ENCODE results near the gene GTF3C5.

The GTF3C5 gene, protein sequence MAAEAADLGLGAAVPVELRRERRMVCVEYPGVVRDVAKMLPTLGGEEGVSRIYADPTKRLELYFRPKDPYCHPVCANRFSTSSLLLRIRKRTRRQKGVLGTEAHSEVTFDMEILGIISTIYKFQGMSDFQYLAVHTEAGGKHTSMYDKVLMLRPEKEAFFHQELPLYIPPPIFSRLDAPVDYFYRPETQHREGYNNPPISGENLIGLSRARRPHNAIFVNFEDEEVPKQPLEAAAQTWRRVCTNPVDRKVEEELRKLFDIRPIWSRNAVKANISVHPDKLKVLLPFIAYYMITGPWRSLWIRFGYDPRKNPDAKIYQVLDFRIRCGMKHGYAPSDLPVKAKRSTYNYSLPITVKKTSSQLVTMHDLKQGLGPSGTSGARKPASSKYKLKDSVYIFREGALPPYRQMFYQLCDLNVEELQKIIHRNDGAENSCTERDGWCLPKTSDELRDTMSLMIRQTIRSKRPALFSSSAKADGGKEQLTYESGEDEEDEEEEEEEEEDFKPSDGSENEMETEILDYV

GRCh38 chr9:133030317-133031129 lies at the start of gene GTF3C5:
TSS of gene GTF3C5 (plus strand) at chr9:133030997. CDS start at chr9:133031012, 15 bp downstream.
- peak within 1 kb of the TSS; percentile 83 to 96 for H3K4me3 ChIP-seq (ENCODE audit: low read length in 2 of 2)
- no peaks in the 10 kb centered on the region for H3K27me3 ChIP-seq (ENCODE audit: control insufficient read depth in 2 of 2, insufficient read depth in 2 of 2, low read length in 2 of 2)
- H3K36me3 ChIP-seq (ENCODE audit: control insufficient read depth in 2 of 2, insufficient read depth in 2 of 2, low read length in 2 of 2) = no peaks in the 10 kb centered on the region
- peaks cover 11 to 14% of the 10 kb centered on the region in 2 donors for H3K4me1 ChIP-seq (ENCODE audit: control insufficient read depth in 2 of 2, insufficient read depth in 2 of 2, low read length in 2 of 2)
- H3K9me3 ChIP-seq (ENCODE audit: control insufficient read depth in 2 of 2, low read length in 2 of 2) = no peaks in the 10 kb centered on the region
- H3K27ac ChIP-seq (ENCODE audit: low read depth in 2 of 2, low read length in 2 of 2) = peak within 1 kb of the TSS; percentile 87 to 91
- H3K9ac ChIP-seq (ENCODE audit: low read depth in 1 of 2, low read length in 2 of 2) = peak within 1 kb of the TSS; percentile 88 to 98

GRCh38 chr9:132982458-132982857 lies 48.3 kb upstream of the GTF3C5 start:
- H3K27me3 ChIP-seq (ENCODE audit: control insufficient read depth in 2 of 2, insufficient read depth in 2 of 2, low read length in 2 of 2) = peaks cover 24 to 33% of the 10 kb centered on the region in 2 donors

DNA sequence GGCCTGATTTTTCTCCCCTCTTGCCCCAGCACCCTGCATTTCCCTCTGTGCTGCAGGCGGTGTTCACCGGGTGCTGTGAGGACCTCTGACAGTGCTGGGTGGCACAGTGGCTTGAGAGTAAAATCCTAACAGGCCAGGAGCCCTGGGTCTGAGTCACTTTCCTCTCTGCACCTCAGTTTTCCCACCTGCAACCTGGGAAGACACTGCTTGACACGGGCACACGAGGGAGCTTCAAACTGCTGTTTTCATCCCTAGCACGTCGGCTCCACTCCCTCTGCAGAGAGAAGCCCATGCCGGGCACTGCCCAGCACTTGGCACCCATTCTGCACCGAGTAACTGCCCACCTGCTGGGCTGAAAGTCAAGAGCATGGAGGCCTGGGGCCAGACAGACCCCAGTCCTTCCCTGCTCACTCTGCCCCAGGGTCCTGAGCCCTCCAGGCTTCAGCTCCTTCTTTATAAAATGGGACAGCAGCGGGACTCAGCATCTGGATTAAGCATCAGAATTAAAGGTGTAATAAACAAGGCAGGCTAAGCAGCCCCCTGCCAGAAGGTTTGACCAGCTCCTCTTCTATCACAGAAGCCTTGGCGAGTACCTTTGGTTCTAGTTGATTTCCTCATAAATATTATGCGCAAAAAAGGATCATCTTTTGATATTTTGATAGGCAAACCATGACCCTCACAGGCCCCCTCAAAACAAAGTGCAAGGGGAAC lies 47.2 kb upstream of the GTF3C5 start:
- Histone ChIP-seq H3K27me3 (ENCODE audit: control insufficient read depth in 2 of 2, insufficient read depth in 2 of 2, low read length in 2 of 2) (peaks cover 22 to 36% of the 10 kb centered on the region in 2 donors), H3K36me3 (ENCODE audit: control insufficient read depth in 2 of 2, insufficient read depth in 2 of 2, low read length in 2 of 2) (no peaks in the 10 kb centered on the region), H3K4me1 (ENCODE audit: control insufficient read depth in 2 of 2, insufficient read depth in 2 of 2, low read length in 2 of 2) (peaks cover 0 to 3% of the 10 kb centered on the region in 2 donors), H3K4me3 (ENCODE audit: low read length in 2 of 2) (no peak overlapping the region), H3K9me3 (ENCODE audit: control insufficient read depth in 2 of 2, low read length in 2 of 2) (no peaks in the 10 kb centered on the region), H3K27ac (ENCODE audit: low read depth in 2 of 2, low read length in 2 of 2) (no peak overlapping the region), H3K9ac (ENCODE audit: low read depth in 1 of 2, low read length in 2 of 2) (no peak overlapping the region)

More at GRCh38 chr9:132982458-132982857, 48.3 kb upstream of the GTF3C5 start:
- no peak overlapping the region for H3K9ac ChIP-seq (ENCODE audit: low read depth in 1 of 2, low read length in 2 of 2)
- H3K36me3 ChIP-seq (ENCODE audit: control insufficient read depth in 2 of 2, insufficient read depth in 2 of 2, low read length in 2 of 2) = no peaks in the 10 kb centered on the region
- H3K4me3 ChIP-seq (ENCODE audit: low read length in 2 of 2) = no peak overlapping the region
- H3K27ac ChIP-seq (ENCODE audit: low read depth in 2 of 2, low read length in 2 of 2) = no peak overlapping the region
- peaks cover 4 to 6% of the 10 kb centered on the region in 2 donors for H3K4me1 ChIP-seq (ENCODE audit: control insufficient read depth in 2 of 2, insufficient read depth in 2 of 2, low read length in 2 of 2)
- no peaks in the 10 kb centered on the region for H3K9me3 ChIP-seq (ENCODE audit: control insufficient read depth in 2 of 2, low read length in 2 of 2)

DNA sequence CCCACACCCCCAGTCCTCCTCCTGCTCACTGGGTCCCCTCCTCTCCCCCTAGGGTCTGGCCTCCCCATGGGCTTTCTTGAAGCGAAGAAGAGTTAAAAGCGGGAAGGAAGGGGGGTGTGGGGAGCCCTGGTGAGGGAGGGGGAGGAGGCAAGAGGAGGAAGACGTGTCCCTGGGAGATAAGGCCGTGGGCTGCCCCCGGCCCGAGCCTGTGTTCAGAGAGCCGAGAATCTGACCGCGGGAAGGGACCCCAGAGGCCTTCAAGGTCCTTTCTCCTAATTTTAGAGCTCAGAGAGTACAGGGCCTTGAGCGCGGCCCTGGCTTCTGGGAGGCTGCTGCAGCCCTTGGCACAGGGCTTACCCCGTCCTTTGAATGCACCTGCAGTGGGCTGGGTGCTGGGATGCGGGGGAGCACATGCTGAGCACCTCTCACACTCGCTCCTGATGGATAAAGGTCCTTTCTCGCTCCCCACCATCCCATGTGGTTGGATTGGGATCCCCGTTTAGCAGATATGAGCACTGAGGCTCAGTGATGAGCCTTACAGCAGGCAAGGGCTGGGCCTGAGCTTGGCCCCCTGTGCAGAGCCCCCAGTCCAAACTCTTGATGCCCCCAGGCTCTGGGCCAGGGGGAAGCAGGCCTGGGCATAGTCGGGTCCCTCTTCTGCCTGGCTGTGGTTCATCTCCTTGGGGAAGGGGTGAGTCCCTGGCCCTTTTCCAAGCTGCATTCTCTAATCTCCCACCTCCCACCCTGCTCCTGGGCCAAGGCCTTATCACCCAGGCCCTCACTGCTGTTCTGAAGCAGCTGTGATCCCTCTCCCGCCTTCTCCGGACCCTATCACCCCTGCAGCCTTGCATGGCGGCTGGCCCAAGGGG lies 46.4 kb upstream of the GTF3C5 start:
- Histone ChIP-seq H3K9ac (ENCODE audit: low read depth in 1 of 2, low read length in 2 of 2) (no peak overlapping the region), H3K9me3 (ENCODE audit: control insufficient read depth in 2 of 2, low read length in 2 of 2) (no peaks in the 10 kb centered on the region), H3K27ac (ENCODE audit: low read depth in 2 of 2, low read length in 2 of 2) (no peak overlapping the region), H3K36me3 (ENCODE audit: control insufficient read depth in 2 of 2, insufficient read depth in 2 of 2, low read length in 2 of 2) (no peaks in the 10 kb centered on the region), H3K4me3 (ENCODE audit: low read length in 2 of 2) (no peak overlapping the region), H3K4me1 (ENCODE audit: control insufficient read depth in 2 of 2, insufficient read depth in 2 of 2, low read length in 2 of 2) (no peaks in the 10 kb centered on the region), H3K27me3 (ENCODE audit: control insufficient read depth in 2 of 2, insufficient read depth in 2 of 2, low read length in 2 of 2) (peaks cover 20 to 30% of the 10 kb centered on the region in 2 donors)

GRCh38 chr9:132985071-132985350 lies 45.8 kb upstream of the GTF3C5 start:
- Histone ChIP-seq H3K36me3 (ENCODE audit: control insufficient read depth in 2 of 2, insufficient read depth in 2 of 2, low read length in 2 of 2) (no peaks in the 10 kb centered on the region), H3K27me3 (ENCODE audit: control insufficient read depth in 2 of 2, insufficient read depth in 2 of 2, low read length in 2 of 2) (peaks cover 15 to 26% of the 10 kb centered on the region in 2 donors)

GRCh38 chr9:132985489-132985888 lies 45.3 kb upstream of the GTF3C5 start:
- H3K4me3 ChIP-seq (ENCODE audit: low read length in 2 of 2) = no peak overlapping the region
- no peaks in the 10 kb centered on the region for H3K9me3 ChIP-seq (ENCODE audit: control insufficient read depth in 2 of 2, low read length in 2 of 2)
- H3K27ac ChIP-seq (ENCODE audit: low read depth in 2 of 2, low read length in 2 of 2) = no peak overlapping the region
- no peaks in the 10 kb centered on the region for H3K4me1 ChIP-seq (ENCODE audit: control insufficient read depth in 2 of 2, insufficient read depth in 2 of 2, low read length in 2 of 2)
- H3K36me3 ChIP-seq (ENCODE audit: control insufficient read depth in 2 of 2, insufficient read depth in 2 of 2, low read length in 2 of 2) = no peaks in the 10 kb centered on the region
- H3K27me3 ChIP-seq (ENCODE audit: control insufficient read depth in 2 of 2, insufficient read depth in 2 of 2, low read length in 2 of 2) = peaks cover 15 to 21% of the 10 kb centered on the region in 2 donors
- no peak overlapping the region for H3K9ac ChIP-seq (ENCODE audit: low read depth in 1 of 2, low read length in 2 of 2)

More at GRCh38 chr9:132985071-132985350, 45.8 kb upstream of the GTF3C5 start:
- H3K4me1 ChIP-seq (ENCODE audit: control insufficient read depth in 2 of 2, insufficient read depth in 2 of 2, low read length in 2 of 2) = no peaks in the 10 kb centered on the region
- no peak overlapping the region for H3K9ac ChIP-seq (ENCODE audit: low read depth in 1 of 2, low read length in 2 of 2)
- H3K9me3 ChIP-seq (ENCODE audit: control insufficient read depth in 2 of 2, low read length in 2 of 2) = no peaks in the 10 kb centered on the region
- H3K27ac ChIP-seq (ENCODE audit: low read depth in 2 of 2, low read length in 2 of 2) = no peak overlapping the region
- no peak overlapping the region for H3K4me3 ChIP-seq (ENCODE audit: low read length in 2 of 2)

DNA sequence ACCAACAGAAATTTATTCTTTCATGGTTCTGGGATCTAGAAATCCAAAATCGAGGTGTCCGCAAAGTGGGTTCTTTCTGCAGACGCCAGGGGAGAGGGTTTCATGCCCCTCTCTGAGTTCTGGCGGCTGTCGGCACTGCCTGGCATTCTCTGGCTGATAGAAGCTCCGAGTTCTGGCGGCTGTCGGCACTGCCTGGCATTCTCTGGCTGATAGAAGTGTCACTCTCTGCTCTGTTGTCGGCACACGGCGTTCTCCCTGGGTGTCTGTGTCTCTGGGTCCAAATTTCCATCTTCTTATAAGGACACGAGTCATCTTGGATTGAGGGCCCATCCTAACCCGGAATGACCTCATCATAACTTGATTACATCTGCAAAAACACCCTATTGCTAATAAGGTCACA lies 44.7 kb upstream of the GTF3C5 start:
- Histone ChIP-seq H3K4me3 (ENCODE audit: low read length in 2 of 2) (no peak overlapping the region), H3K9ac (ENCODE audit: low read depth in 1 of 2, low read length in 2 of 2) (no peak overlapping the region), H3K27me3 (ENCODE audit: control insufficient read depth in 2 of 2, insufficient read depth in 2 of 2, low read length in 2 of 2) (peaks cover 16 to 21% of the 10 kb centered on the region in 2 donors), H3K4me1 (ENCODE audit: control insufficient read depth in 2 of 2, insufficient read depth in 2 of 2, low read length in 2 of 2) (no peaks in the 10 kb centered on the region), H3K27ac (ENCODE audit: low read depth in 2 of 2, low read length in 2 of 2) (no peak overlapping the region), H3K36me3 (ENCODE audit: control insufficient read depth in 2 of 2, insufficient read depth in 2 of 2, low read length in 2 of 2) (no peaks in the 10 kb centered on the region), H3K9me3 (ENCODE audit: control insufficient read depth in 2 of 2, low read length in 2 of 2) (no peaks in the 10 kb centered on the region)

DNA sequence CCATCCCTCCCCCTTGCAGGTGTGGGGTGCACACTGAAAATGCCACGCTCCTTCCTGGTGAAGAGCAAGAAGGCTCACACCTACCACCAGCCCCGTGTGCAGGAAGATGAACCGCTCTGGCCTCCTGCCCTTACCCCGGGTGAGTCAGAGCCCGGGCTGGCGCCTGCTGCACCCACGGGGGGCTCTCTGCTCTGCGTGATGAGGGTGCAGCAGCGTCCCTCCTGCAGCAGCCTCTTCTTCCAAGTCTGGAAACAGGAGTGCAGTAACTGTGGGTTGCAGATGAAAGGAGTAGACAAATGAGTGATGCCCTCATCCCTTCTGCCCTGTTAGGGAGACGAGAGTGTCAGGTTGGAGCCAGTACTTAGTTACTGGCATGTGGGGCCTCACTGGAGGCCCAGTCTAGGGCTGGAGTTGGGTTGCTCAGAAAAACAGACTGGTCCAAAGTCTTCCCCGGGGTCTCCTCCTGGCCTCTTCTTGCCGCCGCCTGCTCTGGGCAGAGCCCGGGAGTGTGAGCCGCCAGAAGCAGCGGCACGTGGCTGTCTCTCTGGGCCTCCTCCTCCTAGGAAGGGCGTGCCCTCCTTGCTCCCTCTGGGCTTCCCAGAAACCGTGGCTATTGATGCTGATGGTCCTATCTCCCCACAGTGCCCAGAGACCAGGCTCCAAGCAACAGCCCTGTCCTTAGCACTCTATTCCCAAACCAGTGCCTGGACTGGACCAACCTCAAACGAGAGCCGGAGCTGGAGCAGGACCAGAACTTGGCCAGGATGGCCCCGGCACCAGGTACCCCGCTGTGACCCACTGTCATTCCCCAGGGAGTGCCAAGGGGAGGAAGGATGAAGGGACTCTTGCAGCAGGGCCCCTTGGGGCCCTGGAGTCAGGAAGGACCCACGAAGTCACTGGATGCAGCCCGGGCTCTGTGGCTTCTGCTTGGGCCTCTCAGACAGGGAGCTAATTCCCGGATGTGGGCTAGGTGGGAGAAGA lies 43.9 kb upstream of the GTF3C5 start:
- Histone ChIP-seq H3K4me1 (ENCODE audit: control insufficient read depth in 2 of 2, insufficient read depth in 2 of 2, low read length in 2 of 2) (no peaks in the 10 kb centered on the region), H3K9me3 (ENCODE audit: control insufficient read depth in 2 of 2, low read length in 2 of 2) (no peaks in the 10 kb centered on the region), H3K4me3 (ENCODE audit: low read length in 2 of 2) (no peak overlapping the region), H3K27ac (ENCODE audit: low read depth in 2 of 2, low read length in 2 of 2) (no peak overlapping the region), H3K27me3 (ENCODE audit: control insufficient read depth in 2 of 2, insufficient read depth in 2 of 2, low read length in 2 of 2) (peaks cover 24% of the 10 kb centered on the region in 2 donors), H3K36me3 (ENCODE audit: control insufficient read depth in 2 of 2, insufficient read depth in 2 of 2, low read length in 2 of 2) (no peaks in the 10 kb centered on the region), H3K9ac (ENCODE audit: low read depth in 1 of 2, low read length in 2 of 2) (no peak overlapping the region)
